ENCODE data around the gene PLEKHB1.

The PLEKHB1 gene

DNA sequence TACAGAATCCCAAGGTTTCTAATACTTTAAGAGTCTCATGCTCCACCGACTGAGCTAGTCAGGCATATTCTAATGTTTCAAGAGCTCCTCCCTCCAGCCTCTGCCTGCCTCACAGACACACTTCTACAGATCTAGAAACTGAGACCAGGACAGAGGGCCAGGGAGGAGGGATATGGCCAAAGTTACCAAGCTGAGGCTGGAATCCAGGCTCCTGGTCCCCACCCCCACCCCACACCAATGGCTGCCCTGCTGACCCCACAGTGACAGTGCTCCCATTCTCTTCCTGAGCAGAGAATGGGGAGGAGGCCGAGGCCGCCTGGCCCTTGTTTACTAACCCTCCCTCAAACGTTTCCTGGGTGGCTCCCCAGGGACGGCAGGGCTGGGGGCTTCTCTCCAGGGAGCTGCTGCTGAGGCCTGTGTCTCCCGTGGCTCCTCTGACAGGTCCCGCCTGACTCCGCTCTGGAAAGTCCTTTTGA lies 2.2 kb downstream of the PLEKHB1 start:
- TF ChIP-seq, protein P1, sequence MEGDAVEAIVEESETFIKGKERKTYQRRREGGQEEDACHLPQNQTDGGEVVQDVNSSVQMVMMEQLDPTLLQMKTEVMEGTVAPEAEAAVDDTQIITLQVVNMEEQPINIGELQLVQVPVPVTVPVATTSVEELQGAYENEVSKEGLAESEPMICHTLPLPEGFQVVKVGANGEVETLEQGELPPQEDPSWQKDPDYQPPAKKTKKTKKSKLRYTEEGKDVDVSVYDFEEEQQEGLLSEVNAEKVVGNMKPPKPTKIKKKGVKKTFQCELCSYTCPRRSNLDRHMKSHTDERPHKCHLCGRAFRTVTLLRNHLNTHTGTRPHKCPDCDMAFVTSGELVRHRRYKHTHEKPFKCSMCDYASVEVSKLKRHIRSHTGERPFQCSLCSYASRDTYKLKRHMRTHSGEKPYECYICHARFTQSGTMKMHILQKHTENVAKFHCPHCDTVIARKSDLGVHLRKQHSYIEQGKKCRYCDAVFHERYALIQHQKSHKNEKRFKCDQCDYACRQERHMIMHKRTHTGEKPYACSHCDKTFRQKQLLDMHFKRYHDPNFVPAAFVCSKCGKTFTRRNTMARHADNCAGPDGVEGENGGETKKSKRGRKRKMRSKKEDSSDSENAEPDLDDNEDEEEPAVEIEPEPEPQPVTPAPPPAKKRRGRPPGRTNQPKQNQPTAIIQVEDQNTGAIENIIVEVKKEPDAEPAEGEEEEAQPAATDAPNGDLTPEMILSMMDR (IDR thresholded peaks at IDR 0.05; ENCODE audit: low read depth, low read length) = no peak
- no peak overlapping the region for H3K4me3 ChIP-seq (ENCODE audit: low read depth, low read length)

DNA sequence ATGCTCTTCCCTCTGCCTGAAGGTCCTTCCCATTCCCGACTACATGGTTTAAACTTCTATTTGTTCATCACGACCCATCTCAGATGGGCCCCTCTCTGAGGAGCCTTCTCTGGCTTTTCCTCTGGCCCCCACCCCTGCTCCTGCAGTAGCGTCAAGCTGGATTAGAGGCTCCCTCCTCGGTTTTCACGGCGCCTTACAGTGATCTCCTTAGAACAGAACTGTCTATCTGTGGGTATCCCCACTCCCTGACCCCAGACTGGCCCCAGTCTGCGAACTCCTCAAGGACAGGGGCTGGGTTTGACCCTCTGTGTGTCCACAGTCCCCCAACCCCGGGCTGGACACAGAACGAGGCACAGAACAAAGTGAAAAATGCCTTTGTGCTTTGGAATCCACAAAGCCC lies 2.8 kb downstream of the PLEKHB1 start:
- TF ChIP-seq, protein P1 (IDR thresholded peaks at IDR 0.05; ENCODE audit: low read depth, low read length) = no peak
- no peak overlapping the region for H3K4me3 ChIP-seq (ENCODE audit: low read depth, low read length)

DNA sequence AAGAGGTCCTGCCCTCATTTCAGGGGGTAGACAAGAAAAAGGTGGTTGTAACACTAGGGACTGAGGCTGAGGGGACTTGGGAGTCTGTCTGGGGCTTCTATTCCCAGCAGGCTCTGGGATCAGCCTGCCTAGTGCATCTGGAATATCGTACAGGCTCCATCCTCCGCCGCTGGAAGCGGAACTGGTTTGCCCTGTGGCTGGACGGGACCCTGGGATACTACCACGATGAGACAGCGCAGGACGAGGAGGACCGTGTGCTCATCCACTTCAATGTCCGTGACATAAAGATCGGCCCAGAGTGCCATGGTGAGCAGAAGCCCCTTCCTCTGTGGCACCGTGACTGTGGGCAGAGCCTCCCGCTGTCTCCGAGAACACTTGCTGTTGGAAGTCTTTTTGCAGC lies 4.0 kb downstream of the PLEKHB1 start:
- H3K4me3 ChIP-seq (ENCODE audit: low read depth, low read length) = no peak overlapping the region
- TF ChIP-seq, protein P1 (IDR thresholded peaks at IDR 0.05; ENCODE audit: low read depth, low read length) = no peak

DNA sequence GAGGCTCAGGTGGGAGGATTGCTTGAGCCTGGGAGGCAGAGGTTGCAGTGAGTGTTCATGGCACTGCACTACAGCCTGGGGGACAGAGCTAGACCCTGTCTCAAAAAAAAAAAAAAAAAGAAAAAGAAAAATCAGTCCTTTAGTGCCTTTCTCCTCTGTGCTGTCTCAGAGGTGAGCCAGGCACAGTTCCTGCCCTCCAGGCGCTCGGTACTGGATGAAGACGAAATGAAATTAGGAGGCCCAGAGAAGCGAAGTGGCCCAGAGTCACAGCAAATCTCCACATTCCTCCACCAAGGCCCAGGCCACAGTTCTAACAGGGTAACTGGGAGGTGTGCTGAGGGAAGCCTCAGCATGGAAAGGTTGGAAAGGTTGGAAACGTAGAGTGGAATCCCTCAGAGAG lies 4.9 kb downstream of the PLEKHB1 start:
- TF ChIP-seq, protein P1 (IDR thresholded peaks at IDR 0.05; ENCODE audit: low read depth, low read length) = no peak
- H3K4me3 ChIP-seq (ENCODE audit: low read depth, low read length) = no peak overlapping the region

DNA sequence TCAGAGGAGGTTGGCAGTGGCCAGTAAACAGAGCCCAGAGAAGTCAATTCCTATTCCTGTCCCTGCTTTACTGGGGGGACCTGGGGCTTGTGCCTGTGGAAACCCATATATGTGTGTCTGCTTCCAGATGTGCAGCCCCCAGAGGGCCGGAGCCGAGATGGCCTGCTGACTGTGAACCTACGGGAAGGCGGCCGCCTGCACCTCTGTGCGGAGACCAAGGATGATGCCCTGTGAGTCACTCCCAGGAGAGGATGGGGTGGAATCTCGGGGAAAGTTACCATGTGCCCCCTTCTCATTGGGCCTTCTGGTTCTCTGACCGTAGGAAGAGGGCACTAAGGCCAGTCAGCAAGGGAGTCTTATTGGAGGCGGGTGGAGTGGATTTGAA lies 5.3 kb downstream of the PLEKHB1 start:
- H3K4me3 ChIP-seq (ENCODE audit: low read depth, low read length) = no peak overlapping the region
- TF ChIP-seq, protein P1 (IDR thresholded peaks at IDR 0.05; ENCODE audit: low read depth, low read length) = no peak

DNA sequence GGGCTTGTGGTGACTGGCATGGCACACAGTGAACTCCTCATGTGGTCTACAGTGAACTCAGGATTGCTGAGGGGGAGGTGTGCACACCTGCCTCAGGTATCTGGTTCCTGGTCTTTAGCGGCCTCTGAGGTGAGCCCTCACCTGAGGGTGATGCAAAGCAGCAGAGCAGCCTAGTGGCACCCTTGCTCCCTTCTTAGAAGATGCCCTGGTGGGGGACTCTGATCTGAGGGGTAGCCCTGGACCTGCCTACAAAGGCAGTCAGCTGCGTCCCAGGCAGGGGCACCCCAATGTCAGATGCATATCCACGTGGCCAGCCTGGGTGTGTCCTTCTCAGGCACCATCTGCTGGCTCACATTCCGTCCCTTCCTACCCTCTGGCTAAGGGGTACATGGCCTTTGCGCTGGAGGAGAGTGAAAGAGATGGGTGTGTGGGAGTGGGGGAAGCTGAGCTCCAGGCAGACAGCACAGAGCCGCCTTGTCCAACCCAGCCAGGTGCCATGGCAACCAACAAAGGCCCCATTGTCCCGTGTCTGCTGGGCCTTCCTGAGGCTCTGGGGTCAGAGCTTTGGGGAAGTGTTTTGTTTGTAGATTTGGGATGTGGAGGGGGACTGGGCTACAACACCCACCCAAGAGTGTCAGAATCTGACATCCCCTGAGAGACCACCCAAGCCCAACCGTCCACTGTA lies 5.8 kb downstream of the PLEKHB1 start:
- TF ChIP-seq, protein P1 (IDR thresholded peaks at IDR 0.05; ENCODE audit: low read depth, low read length) = no peak
- no peak overlapping the region for H3K4me3 ChIP-seq (ENCODE audit: low read depth, low read length)

DNA sequence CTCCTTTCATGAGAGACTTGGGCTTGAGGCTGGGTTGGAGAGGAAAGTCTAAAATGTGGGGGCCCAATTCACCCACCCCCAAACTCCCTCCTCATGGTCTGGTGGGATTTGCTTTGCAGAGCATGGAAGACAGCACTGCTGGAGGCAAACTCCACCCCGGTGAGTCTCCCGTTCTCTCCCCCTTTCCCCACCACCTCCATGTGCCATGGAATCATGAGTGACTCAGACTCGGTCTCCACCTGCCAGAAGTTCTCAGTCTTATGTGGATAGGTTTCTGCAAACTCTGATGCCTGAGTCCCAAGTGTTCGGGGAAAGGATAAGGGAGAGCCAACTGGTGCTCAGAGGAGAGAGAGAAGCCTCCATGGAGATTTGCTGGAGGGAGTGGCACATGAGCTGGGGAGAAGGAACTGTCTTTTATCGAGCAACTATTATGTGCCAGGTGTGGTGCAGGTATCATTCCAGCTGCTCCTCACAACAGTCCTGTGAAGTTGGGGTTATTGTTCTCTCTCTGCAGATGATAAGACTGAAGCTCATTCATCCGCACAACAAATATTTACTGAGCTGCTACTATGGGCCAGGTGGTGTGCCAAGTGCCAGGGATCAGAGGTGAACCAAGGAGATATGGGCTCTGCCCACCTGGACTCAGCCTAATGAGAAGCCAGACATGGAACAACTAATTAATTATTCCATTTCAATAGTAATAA lies 6.6 kb downstream of the PLEKHB1 start:
- H3K4me3 ChIP-seq (ENCODE audit: low read depth, low read length) = no peak overlapping the region

More for the DNA sequence above, 6.6 kb downstream of the PLEKHB1 start:
- TF ChIP-seq, protein P1 (IDR thresholded peaks at IDR 0.05; ENCODE audit: low read depth, low read length) = no peak

All from WI38 (cell line).